ENCODE measurements around the gene GPC6.
"Not testable (repeated sequence)": the region's sequence is repeated elsewhere in the genome, so short reads cannot be mapped to it uniquely, and the experiment has no call there.

The GPC6 gene

DNA sequence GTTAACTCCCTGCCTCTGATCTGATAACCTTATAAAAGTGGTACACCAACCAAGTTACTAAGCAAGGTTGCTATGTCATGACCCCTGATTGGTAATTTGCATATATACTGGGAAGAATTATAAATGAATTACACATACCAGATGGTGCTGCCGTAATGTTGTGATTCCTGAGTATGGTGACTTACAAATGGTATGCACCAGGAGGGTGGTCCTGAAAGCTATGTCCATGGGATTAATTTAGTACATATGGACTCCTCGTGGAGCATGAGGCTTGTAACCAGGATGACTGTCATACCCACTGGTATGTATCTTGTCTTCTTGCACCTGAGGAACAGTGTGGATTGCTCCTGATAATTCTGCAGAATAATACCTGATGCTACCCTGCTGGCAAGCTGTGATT lies 240.6 kb downstream of the GPC6 start:
- H3K4me1 ChIP-seq (ENCODE audit: control insufficient read depth, insufficient read depth, low read length, poor library complexity, severe bottlenecking): no peaks in the 10 kb centered on the region
- H3K4me3 ChIP-seq (ENCODE audit: extremely low read depth, insufficient read depth, low read length, poor library complexity, severe bottlenecking): no peak overlapping the region
- WGBS, 2 experiments (ENCODE audit: insufficient coverage in 2 of 2): 38 to 50% methylated on average over 1 of the region's 2 CpGs

DNA sequence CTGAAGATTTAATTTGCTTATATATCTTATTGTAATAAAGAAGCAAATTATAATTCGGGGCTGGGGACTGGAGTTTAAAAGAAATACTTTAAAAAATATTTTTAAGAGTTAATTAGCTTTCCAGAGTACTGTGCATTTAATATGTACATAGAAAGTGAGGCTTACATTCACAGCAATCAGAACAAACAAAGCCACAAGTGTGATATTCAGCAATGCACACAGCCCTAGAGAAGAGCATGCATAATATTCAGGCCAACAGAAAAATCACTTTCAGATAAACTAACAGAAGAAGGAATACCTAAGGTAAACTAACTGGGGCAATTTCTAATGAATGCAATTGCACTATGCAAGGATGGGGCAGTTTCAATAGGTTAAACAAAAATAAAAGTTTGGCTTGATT lies 241.8 kb downstream of the GPC6 start:
- H3K36me3 ChIP-seq (ENCODE audit: control insufficient read depth, insufficient read depth, low read length): no peaks in the 10 kb centered on the region
- H3K9me3 ChIP-seq (ENCODE audit: control insufficient read depth, low read length): peaks cover 11% of the 10 kb centered on the region
- WGBS, 2 experiments (ENCODE audit: insufficient coverage in 2 of 2): no CpG with 5 or more reads among the region's 1 CpG
- no peaks in the 10 kb centered on the region for H3K4me1 ChIP-seq (ENCODE audit: control insufficient read depth, insufficient read depth, low read length, poor library complexity, severe bottlenecking)
- no peak overlapping the region for H3K4me3 ChIP-seq (ENCODE audit: extremely low read depth, insufficient read depth, low read length, poor library complexity, severe bottlenecking)
- H3K27ac ChIP-seq (ENCODE audit: low read depth, low read length, severe bottlenecking): no peak overlapping the region

More for the DNA sequence above, 240.6 kb downstream of the GPC6 start:
- Histone ChIP-seq H3K9me3 (ENCODE audit: control insufficient read depth, low read length) (peaks cover 11% of the 10 kb centered on the region), H3K27ac (ENCODE audit: low read depth, low read length, severe bottlenecking) (no peak overlapping the region), H3K36me3 (ENCODE audit: control insufficient read depth, insufficient read depth, low read length) (no peaks in the 10 kb centered on the region)

DNA sequence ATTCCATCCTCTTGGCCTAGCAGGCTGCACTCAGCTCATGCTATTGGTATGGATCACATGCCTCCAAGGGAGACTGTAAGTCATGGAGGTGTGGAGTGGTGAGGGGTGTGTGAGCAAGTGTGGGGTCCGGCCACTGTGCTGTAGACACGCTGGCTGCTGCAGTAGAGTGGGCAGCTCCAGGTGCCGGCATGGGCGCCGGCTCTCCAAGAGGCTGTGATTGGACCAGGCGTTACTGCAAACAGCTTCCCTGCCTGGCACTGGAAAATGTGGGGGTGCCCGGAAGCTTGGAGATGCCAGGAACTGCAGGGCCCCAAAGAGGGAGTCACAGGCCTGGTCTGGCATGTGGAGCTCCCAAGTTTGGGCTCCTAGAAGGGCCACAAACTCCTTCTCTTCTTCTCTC lies 245.7 kb downstream of the GPC6 start:
- H3K9me3 ChIP-seq (ENCODE audit: control insufficient read depth, low read length): peaks cover 11% of the 10 kb centered on the region
- WGBS, 2 experiments (ENCODE audit: insufficient coverage in 2 of 2): 84 to 100% methylated on average over 2 to 7 of the region's 7 CpGs
- H3K4me3 ChIP-seq (ENCODE audit: extremely low read depth, insufficient read depth, low read length, poor library complexity, severe bottlenecking): no peak overlapping the region
- H3K27ac ChIP-seq (ENCODE audit: low read depth, low read length, severe bottlenecking): no peak overlapping the region
- no peaks in the 10 kb centered on the region for H3K4me1 ChIP-seq (ENCODE audit: control insufficient read depth, insufficient read depth, low read length, poor library complexity, severe bottlenecking)
- H3K36me3 ChIP-seq (ENCODE audit: control insufficient read depth, insufficient read depth, low read length): no peaks in the 10 kb centered on the region

DNA sequence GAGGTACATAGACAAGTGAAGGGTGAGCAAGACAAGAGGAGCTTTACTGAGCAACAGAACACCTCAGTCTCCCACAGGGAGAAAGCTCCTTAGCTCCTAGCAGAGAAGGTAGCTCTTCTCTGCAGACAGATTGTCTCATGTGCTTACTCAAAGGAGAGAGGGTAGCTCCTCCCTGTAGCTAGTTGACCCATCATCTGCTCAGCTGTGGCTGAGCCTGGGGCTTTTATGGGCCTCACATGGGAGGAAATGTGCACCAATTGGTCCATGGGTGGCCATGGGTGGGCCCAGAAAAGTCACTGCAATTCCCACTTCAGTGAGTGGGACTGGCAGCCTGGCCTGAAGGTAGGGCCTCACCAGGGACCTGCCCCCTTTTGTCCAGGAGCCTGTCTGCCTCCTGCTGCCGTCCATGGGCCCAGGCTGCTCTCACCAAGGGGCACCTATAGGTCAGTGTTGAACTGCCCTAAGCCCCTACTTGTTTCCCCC lies 246.2 kb downstream of the GPC6 start:
- H3K4me1 ChIP-seq (ENCODE audit: control insufficient read depth, insufficient read depth, low read length, poor library complexity, severe bottlenecking): no peaks in the 10 kb centered on the region
- 80 to 100% methylated on average over 1 of the region's 1 CpG for WGBS, 2 experiments (ENCODE audit: insufficient coverage in 2 of 2)
- H3K27ac ChIP-seq (ENCODE audit: low read depth, low read length, severe bottlenecking): no peak overlapping the region

DNA sequence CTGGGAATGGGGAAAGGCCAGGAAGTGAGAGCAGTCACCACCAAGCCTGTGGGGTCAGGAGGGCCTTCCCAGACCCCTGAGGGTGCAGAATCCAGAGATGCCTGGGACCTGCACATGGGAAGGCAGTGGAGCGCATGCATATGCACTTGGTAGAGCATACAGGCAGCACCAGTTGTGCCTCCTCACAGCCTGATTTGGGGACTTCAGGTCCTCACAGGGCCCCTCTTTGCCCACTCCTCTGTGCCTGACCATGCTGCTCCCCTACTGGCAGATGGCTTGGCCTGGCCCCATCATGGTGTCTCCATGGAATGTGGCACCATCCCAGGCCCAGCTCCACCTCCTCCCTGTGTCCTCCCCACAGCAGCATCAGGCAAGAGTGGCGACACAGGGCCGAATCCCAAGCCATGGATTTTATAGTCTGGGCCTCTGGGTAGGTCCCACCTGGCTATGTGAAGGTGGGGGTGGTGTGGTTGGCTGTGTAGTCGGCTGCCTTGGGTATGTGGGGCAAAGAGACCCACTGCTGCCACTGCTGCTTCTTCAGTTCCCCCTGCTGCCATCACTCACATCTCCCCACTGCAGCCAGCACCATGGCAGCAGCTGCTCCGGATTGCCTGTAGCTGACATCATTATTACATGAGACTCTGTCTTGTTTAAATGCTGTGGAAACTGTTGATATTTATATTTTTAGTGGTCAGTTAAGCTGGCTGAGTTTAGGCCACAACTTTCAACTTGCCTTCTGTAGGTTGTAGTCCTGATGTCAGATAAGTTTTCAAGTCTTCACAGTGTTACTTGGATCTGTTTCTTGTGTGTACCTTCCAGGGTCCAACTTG lies 247.0 kb downstream of the GPC6 start:
- H3K4me3 ChIP-seq (ENCODE audit: extremely low read depth, insufficient read depth, low read length, poor library complexity, severe bottlenecking): no peak overlapping the region
- H3K9me3 ChIP-seq (ENCODE audit: control insufficient read depth, low read length): peaks cover 11% of the 10 kb centered on the region
- no peaks in the 10 kb centered on the region for H3K4me1 ChIP-seq (ENCODE audit: control insufficient read depth, insufficient read depth, low read length, poor library complexity, severe bottlenecking)
- no peaks in the 10 kb centered on the region for H3K36me3 ChIP-seq (ENCODE audit: control insufficient read depth, insufficient read depth, low read length)
- H3K27ac ChIP-seq (ENCODE audit: low read depth, low read length, severe bottlenecking): no peak overlapping the region
- WGBS, 2 experiments (ENCODE audit: insufficient coverage in 2 of 2): 57 to 68% methylated on average over 3 to 4 of the region's 5 CpGs

More for the DNA sequence above, 246.2 kb downstream of the GPC6 start:
- H3K36me3 ChIP-seq (ENCODE audit: control insufficient read depth, insufficient read depth, low read length): no peaks in the 10 kb centered on the region
- H3K9me3 ChIP-seq (ENCODE audit: control insufficient read depth, low read length): peaks cover 11% of the 10 kb centered on the region
- no peak overlapping the region for H3K4me3 ChIP-seq (ENCODE audit: extremely low read depth, insufficient read depth, low read length, poor library complexity, severe bottlenecking)

DNA sequence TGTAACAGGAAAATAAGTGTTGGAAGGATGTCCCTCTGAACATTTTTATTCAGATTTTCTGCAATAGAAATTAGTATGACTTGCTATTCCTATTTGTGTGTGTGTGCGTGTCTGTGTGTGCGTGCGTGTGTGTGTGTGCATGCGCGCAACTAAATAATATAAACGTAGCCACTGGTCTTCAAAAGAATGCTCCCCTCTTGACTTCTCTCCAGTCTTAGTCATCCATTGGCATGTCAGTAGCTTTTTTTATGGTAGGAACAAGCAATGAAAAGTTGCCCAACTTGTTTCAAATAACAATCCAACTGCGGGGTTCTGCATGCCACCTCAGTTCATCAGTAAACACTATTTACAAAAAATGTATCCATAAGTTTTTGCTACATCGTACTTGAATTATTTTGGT lies 249.6 kb downstream of the GPC6 start:
- no peaks in the 10 kb centered on the region for H3K4me1 ChIP-seq (ENCODE audit: control insufficient read depth, insufficient read depth, low read length, poor library complexity, severe bottlenecking)
- no peak overlapping the region for H3K27ac ChIP-seq (ENCODE audit: low read depth, low read length, severe bottlenecking)
- WGBS, 2 experiments (ENCODE audit: insufficient coverage in 2 of 2): 87% methylated on average over 3 of the region's 8 CpGs; no CpG with 5 or more reads in 1 of the 2 experiments
- no peak overlapping the region for H3K4me3 ChIP-seq (ENCODE audit: extremely low read depth, insufficient read depth, low read length, poor library complexity, severe bottlenecking)
- peaks cover 4% of the 10 kb centered on the region for H3K9me3 ChIP-seq (ENCODE audit: control insufficient read depth, low read length)
- no peaks in the 10 kb centered on the region for H3K36me3 ChIP-seq (ENCODE audit: control insufficient read depth, insufficient read depth, low read length)

DNA sequence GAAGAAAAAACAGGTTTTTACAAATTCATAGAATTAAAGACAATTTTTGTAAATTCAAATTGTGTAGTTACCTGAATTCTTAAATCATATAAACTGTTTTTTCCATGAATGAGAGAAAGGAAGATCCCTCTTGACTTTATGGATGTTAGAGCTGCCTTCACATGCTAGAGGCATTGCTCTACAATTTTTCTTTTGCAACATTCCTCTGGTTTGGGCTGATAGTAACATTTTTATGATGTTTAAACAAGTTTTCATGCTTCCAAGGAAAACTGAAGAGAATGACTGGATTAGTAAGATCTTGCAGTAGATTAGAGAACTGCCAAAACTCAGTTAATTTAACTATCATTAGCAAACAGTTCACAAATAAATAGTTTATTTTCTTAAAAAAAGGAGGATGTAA lies 250.6 kb downstream of the GPC6 start:
- no peaks in the 10 kb centered on the region for H3K36me3 ChIP-seq (ENCODE audit: control insufficient read depth, insufficient read depth, low read length)
- no peaks in the 10 kb centered on the region for H3K4me1 ChIP-seq (ENCODE audit: control insufficient read depth, insufficient read depth, low read length, poor library complexity, severe bottlenecking)
- H3K4me3 ChIP-seq (ENCODE audit: extremely low read depth, insufficient read depth, low read length, poor library complexity, severe bottlenecking): no peak overlapping the region
- H3K27ac ChIP-seq (ENCODE audit: low read depth, low read length, severe bottlenecking): no peak overlapping the region
- H3K9me3 ChIP-seq (ENCODE audit: control insufficient read depth, low read length): no peaks in the 10 kb centered on the region

DNA sequence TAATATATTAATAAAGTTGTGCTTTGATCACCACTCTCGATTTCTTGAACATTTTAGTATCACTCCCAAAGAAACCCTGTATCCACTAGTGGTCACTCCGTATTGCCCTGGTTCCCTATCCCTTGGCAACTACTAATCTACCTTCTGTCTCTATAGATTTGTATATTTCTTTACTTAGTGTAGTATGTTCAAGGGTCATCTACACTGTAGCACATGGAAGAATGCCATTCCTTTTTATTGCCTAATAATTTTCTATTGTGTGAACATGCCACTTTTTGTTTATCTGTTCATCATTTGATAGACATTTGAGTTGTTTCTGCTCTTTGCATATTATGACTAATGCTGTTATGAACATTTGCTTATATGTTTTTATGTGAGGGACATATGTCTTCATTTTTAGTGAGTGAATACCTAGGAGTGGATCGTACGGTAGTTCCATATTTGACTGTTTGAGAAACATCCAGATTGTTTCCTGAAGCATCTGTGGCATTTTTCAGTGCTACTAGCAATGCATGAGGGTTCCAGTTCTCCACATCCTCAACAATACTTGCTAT lies 254.0 kb downstream of the GPC6 start:
- 100% methylated on average over 2 of the region's 4 CpGs; no CpG with 5 or more reads in 1 of the 2 experiments for WGBS, 2 experiments (ENCODE audit: insufficient coverage in 2 of 2)
- Histone ChIP-seq H3K36me3 (ENCODE audit: control insufficient read depth, insufficient read depth, low read length) (no peaks in the 10 kb centered on the region), H3K4me1 (ENCODE audit: control insufficient read depth, insufficient read depth, low read length, poor library complexity, severe bottlenecking) (no peaks in the 10 kb centered on the region), H3K27ac (ENCODE audit: low read depth, low read length, severe bottlenecking) (no peak overlapping the region), H3K9me3 (ENCODE audit: control insufficient read depth, low read length) (no peaks in the 10 kb centered on the region), H3K4me3 (ENCODE audit: extremely low read depth, insufficient read depth, low read length, poor library complexity, severe bottlenecking) (no peak overlapping the region)

DNA sequence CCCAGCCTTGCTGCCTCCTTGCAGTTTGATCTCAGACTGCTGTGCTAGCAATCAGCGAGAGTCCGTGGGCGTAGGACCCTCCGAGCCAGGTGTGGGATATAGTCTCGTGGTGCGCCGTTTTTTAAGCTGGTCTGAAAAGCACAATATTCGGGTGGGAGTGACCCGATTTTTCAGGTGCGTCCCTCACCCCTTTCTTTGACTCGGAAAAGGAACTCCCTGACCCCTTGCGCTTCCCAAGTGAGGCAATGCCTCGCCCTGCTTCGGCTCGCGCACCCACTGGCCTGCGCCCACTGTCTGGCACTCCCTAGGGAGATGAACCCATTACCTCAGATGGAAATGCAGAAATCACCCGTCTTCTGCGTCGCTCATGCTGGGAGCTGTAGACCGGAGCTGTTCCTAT lies 269.5 kb downstream of the GPC6 start:
- not testable (repeated sequence) for H3K4me3 ChIP-seq (ENCODE audit: extremely low read depth, insufficient read depth, low read length, poor library complexity, severe bottlenecking); H3K9me3 ChIP-seq (ENCODE audit: control insufficient read depth, low read length); H3K27ac ChIP-seq (ENCODE audit: low read depth, low read length, severe bottlenecking); H3K36me3 ChIP-seq (ENCODE audit: control insufficient read depth, insufficient read depth, low read length); H3K4me1 ChIP-seq (ENCODE audit: control insufficient read depth, insufficient read depth, low read length, poor library complexity, severe bottlenecking)
- WGBS, 2 experiments (ENCODE audit: insufficient coverage in 2 of 2): 53 to 65% methylated on average over 17 to 20 of the region's 21 CpGs

DNA sequence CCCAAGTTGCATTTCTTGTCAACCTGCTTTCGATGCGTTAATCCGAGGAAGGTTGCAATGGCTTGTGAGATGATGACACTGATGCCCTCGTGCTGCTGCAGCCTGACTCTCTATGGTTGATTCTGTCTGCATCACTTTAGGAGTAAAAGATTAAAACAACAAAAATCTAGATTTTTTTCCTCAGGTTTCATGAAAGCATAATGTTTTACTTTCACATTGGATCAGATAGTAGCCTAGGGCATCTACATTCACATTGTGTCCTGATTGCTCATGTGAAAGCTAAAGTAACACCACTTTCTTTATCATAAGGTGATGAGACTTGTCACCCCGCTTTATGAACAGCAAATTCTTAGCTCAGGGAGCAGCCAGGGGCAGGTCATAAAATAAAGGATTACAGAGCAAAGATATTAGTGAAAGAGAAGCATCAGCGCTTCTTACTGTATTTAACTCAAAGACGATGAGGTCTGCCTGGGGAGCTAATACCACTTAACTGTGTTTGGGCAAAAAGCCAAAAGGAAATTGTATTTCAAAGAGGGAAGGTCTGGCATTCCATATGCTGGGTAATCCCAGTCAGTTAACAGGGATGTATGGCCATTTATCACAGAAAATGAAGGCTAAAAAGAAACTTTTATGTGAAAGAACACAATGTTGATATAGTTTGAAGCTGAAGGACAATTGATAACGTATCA lies 270.5 kb downstream of the GPC6 start:
- Histone ChIP-seq H3K27ac (ENCODE audit: low read depth, low read length, severe bottlenecking) (no peak overlapping the region), H3K4me1 (ENCODE audit: control insufficient read depth, insufficient read depth, low read length, poor library complexity, severe bottlenecking) (no peaks in the 10 kb centered on the region), H3K36me3 (ENCODE audit: control insufficient read depth, insufficient read depth, low read length) (no peaks in the 10 kb centered on the region), H3K4me3 (ENCODE audit: extremely low read depth, insufficient read depth, low read length, poor library complexity, severe bottlenecking) (no peak overlapping the region), H3K9me3 (ENCODE audit: control insufficient read depth, low read length) (no peaks in the 10 kb centered on the region)
- 87 to 92% methylated on average over 3 to 8 of the region's 8 CpGs for WGBS, 2 experiments (ENCODE audit: insufficient coverage in 2 of 2)
